NOMO-1 treated with DMSO at 0.1 percent for 48 hours (cell line): ENCODE data around the gene TPRG1.

ENCODE experiments used
- DNase-seq: peaks from one replicate; lab custom pipeline; 2025; ENCODE audit not compliant: unreplicated experiment; lab: John Stamatoyannopoulos, UW

The TPRG1 gene, protein sequence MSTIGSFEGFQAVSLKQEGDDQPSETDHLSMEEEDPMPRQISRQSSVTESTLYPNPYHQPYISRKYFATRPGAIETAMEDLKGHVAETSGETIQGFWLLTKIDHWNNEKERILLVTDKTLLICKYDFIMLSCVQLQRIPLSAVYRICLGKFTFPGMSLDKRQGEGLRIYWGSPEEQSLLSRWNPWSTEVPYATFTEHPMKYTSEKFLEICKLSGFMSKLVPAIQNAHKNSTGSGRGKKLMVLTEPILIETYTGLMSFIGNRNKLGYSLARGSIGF

GRCh38 chr3:189171707-189172106, at the start of gene TPRG1:
Gene TPRG1 (plus strand): TSS chr3:189171971. CDS start chr3:189207385, 35,414 bp downstream.
- DNase-seq: no peak

DNA sequence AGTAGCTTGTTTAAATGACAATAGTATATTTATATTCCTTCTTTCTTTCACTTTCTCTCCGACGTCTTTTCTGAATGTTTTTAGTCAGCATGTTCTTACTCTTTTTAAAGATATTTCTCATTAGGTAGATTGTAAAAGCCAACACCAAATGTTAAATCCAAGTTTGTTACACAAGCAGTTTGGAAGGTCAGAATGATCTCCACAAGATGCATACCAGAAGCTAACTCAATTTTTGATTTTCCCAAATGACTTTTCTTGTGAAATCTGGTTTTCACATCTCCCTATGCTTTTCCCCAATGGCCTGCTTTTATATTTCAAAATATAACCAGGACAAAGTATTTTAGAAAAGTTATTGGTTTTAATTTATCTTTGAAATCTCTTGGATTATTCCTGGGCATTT, 49.7 kb upstream of the TPRG1 start:
- no peak for DNase-seq

DNA sequence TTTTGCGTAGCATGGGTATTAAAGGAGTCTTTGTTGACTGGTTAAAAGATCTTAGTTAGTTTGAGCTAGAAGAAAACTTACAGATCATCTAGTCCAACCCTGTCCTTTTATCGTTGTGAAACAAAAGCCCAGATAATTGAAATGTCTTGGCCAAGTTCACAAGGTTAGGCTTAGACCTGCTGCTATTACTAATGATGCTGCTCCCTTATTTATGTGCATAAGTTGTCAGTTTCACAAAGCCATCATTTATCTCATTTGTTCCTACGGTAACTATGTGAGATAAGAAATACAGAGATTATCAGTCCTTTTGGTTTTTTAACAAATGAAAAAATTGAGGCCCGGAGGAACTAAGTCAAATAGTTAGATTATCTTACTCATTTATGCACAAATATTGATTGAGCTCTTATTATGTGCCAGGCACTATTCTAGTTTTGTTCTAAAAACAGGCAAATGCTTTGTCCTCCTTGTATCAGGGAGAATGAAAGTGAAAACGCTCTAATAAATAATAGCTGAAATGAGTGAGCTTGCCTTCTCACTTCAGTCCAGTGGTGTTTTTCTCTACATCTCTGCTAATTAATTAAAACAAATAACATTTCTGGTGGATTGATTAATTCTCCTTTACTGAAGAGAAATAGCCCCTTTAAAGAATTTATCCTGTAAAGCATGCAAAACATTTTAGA, 49.1 kb upstream of the TPRG1 start:
- DNase-seq: no peak

DNA sequence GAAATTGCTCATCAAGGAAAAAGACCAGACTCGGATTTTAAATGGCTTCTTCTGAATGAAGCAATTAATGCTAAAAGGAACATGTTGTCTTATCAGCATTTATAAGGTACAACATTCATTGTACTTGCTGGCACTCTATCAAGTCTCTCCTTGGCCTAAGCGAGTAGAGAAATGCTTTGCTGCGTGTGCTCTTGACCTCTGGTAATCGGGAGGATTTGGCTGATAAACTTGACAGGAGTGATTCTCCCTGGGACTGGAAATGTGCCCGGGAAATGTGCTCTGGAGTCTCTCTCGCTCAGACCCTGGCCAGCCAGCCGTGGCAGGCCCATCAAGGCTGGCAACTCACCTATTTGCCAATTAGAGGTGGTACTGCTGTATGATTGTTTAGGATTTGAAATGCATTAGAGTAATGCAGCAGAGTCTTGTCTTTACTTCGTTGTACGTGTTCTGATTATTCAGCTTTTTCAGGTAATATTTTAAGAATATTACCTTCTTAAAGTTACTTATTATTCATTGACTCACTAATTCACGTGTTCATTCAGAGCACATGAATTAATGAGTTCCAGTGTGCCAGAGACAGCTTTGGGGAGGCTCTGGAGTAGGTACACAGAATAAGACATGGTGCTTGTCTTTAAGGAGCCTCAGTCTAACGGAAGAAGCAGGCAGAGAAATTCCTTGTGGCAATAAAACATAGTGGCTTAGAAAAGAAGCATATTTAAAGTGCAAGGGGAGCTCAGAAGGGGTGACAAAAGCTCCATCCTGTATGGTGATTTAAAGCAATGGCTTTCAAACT, 48.0 kb upstream of the TPRG1 start:
- no peak for DNase-seq

- DNase-seq: peak; percentile 93
These were observed 39.5 kb upstream of the TPRG1 start for GRCh38 chr3:189132231-189132671.

DNA sequence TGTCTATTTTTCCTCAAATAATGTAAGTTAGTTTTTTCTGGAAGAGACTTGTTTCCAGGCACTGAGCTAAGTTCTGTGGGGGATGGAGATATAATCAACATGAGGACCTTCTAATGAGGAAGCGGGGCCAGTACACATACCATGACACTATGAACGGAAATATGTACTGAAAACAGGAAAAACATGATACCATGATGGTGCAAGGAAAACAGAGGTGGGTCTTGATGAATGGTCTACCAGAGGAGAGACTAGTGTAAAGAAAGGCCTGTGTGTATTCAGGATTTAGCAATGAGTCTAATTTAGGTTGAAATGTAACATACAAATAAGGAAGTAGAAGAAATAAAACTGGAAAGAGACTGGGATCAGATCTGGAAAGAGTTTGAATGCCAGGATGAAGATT, 38.9 kb upstream of the TPRG1 start:
- peak; percentile 29 for DNase-seq

DNA sequence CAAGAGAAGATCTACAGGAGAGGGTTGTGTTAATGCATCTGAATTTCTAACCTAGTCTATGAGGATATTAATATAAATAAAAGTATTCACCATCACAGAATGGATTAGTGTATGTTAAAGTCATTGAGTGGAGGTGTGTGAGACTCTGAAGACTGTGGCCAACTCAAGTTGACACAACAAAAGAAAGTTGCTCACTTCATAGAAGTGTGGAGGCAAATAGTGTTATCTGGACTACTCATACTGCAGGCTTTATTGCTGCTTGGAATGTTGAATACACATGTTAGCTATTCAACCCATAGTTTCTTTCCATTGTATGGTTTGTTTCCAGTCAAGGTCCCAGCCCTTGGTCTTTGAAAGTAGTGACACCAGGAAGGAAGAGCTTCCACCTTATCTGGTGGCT, 38.0 kb upstream of the TPRG1 start:
- no peak for DNase-seq

DNA sequence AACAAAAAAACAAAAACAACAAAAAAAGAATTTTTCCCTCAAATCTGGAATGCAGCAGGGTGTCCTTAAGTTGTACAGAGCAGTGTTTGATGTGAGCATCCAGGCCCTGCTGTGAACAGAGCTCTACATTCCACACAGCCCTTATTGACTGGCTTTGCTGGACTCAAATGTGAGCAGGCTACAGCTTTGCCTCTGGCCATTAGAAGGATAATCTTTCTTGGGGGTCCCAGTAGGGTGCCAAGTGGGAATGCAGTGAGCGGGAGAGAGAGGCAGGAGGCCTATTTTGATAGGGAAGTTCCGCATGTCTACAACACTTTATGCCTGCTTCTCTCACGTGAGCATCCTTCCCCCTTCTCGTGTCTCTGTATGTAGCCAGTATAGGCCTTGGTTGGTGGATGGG, 34.4 kb upstream of the TPRG1 start:
- DNase-seq: no peak

DNA sequence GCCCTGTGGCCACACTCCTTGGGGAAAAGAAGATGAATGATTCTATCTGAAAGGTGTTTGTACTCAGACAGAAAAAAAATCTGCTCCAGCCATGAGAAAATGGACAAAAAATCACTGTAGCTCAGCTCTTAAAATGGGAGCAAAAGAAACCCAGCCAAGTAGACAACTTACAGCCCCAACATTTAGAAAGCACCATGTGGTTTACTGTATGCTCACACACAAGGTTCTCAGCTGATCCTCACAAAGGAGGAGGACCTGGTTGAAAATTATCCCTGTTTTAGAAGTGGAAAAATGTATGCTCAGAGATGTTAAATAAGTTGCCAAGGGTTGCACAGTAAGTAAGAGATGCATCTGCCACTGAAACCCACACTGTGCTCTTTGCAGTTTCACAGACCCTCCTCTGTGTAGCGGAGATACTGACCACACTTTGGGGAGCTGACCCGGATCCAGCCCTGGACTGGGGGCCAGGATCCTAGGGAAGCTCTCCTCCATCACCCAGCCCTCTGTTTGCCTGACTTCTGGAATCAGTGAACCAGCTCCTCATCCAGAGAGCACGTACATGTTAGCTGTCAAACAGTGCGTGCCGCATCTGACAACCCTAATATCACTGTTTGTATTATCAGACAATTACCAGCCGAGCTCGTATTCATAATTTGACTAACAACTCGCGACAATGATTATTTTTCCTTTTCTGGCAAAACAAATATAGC, 32.7 kb upstream of the TPRG1 start:
- no peak for DNase-seq

- DNase-seq: no peak
These were observed 32.2 kb upstream of the TPRG1 start for GRCh38 chr3:189139611-189139940.

DNA sequence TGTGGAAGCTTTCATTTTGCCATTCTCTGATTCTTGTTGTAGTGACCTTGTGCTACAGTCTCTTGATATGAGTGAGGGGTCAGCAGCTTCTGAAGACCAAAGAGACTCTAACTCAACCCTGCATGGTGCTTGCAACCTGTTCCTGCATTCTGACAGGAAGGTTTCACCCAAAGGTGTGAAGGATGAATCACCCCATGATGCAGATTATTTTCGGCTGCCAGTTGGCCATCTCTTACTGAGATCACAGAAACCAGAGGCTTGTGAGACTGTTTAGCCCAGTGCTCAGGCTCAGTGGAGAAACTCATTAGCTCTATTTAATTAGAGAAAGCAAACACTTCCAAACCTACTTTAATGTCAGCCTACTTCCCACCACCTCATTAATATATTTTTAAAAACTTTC, 29.2 kb upstream of the TPRG1 start:
- DNase-seq: no peak

- DNase-seq: peak; percentile 37
These were observed 28.4 kb upstream of the TPRG1 start for GRCh38 chr3:189143321-189143720.

GRCh38 chr3:189143771-189144170, 28.0 kb upstream of the TPRG1 start:
- no peak for DNase-seq

GRCh38 chr3:189144645-189145044, 27.1 kb upstream of the TPRG1 start:
- DNase-seq: peak; percentile 94

DNA sequence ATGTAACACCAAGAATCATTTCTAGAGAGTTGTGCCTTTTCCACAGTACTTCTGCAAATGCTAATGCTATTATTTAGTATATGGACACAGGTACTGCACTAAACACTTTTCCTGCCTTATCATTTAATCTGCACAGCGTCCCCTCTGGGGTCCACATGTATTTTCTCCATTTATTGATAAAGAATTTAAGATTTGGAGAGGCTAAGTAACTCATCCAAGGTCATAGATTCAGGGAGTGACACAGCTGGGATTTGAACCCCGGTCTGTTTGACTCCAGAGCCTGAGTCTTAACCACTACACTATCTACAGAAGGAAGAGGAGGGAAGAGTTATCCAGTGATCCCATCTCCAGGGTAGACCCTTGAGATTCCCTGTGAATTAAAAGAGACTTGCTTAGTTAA, 24.9 kb upstream of the TPRG1 start:
- no peak for DNase-seq

DNA sequence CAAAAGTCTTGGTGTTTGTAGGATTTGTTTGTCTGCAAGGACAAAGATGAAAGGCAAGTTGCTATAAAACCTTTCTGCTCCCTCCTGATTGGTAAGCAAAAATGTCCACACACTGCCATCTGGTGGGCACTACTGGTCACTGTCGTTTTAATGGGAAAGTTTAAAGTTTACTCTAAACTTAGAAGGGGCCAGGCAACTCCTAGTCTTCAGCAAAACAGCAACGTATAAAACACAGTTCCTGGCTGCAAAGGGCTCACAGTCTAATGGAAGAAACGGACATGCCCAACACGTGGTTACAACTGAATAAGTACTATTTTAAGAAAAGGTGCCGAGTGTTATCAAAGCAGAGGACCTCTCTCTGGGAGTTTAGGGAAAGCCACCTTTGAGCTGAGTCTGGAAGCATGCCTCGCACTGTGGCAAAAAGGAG, 23.7 kb upstream of the TPRG1 start:
- DNase-seq: peak; percentile 61

GRCh38 chr3:189149203-189149602, 22.6 kb upstream of the TPRG1 start:
- no peak for DNase-seq

DNA sequence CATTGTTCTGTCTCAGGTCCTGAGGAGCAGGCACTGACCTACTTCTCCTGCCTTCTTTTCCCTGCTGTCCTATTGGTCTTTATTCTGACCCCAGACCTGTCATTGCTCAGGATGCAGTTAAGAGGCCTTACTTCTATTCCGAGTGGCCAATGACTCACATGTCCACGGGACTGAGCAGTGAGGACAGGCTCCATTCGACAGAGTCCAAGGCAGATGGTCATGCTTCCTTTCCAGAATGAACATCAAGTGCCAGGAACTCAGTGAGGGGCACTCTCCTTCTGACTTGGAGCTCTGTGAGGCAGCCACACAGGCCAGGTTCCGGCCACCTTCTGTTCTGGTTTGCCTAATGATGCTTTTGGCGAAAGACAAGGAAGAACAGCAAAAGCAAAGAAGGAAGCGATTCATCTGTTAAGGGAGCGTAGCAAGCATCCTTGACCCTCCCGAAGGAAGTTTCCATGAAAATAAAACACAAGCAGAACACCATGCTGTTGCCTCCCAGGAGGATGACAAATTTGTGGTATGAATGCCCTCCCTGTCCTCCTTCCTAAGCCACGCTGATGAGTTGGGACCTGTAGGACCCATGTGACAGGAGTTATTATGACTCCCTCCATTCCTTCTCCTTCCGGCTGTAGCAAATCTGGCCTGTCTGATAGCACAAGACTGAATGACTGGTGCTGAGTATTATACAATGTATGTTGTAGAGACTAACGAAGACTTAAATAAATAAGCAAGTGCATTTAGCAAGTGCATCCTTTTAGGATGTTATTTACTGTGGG, 14.4 kb upstream of the TPRG1 start:
- DNase-seq: no peak

GRCh38 chr3:189158034-189158433, 13.7 kb upstream of the TPRG1 start:
- DNase-seq: no peak

- DNase-seq: no peak
These were observed 11.1 kb upstream of the TPRG1 start for GRCh38 chr3:189160519-189161309.
